Hepatocyte (in vitro differentiated cells): ENCODE data around the gene ITPRIPL2. TPM values are rescaled to one million over a fixed set of nuclear protein-coding genes. Genes with fewer than 3 reads are reported as not detected.

Experiments used
- DNase-seq: peaks from one replicate; pipeline ENCODE4 v3.0.0-alpha.2; 2016; ENCODE audit warnings: low spot score
- H2AFZ ChIP-seq: fragments of 200-600 bp; sonication (generic); 2 replicates; pipeline ENCODE4 v1.6.0; 2016; ENCODE audit warnings: antibody characterized with exemption, mild to moderate bottlenecking
- H3K27ac ChIP-seq: fragments of 200-600 bp; sonication (generic); 2 replicates; pipeline ENCODE4 v1.5.1; 2016; ENCODE audit warnings: mild to moderate bottlenecking
- H3K27me3 ChIP-seq: fragments of 200-600 bp; sonication (generic); 2 replicates; pipeline ENCODE4 v1.6.1; 2016
- H3K36me3 ChIP-seq: fragments of 200-600 bp; sonication (generic); replicated peaks from 2 replicates; pipeline ENCODE4 v1.5.1; 2016; ENCODE audit warnings: low read depth; ENCODE audit not compliant: insufficient read depth
- H3K4me1 ChIP-seq: fragments of 200-600 bp; sonication (generic); 2 replicates; pipeline ENCODE4 v1.5.1; 2016; ENCODE audit warnings: mild to moderate bottlenecking, moderate library complexity; ENCODE audit not compliant: insufficient read depth
- H3K4me2 ChIP-seq: fragments of 200-600 bp; sonication (generic); 2 replicates; pipeline ENCODE4 v1.6.0; 2016
- H3K4me3 ChIP-seq: fragments of 200-600 bp; sonication (generic); 2 replicates; pipeline ENCODE4 v1.5.1; 2016; ENCODE audit warnings: mild to moderate bottlenecking
- H3K79me2 ChIP-seq: fragments of 200-600 bp; sonication (generic); 2 replicates; pipeline ENCODE4 v1.6.0; 2017; ENCODE audit warnings: mild to moderate bottlenecking
- H3K9me2 ChIP-seq: fragments of 200-600 bp; sonication (generic); replicated peaks from 2 replicates; pipeline ENCODE4 v1.6.0; 2017; ENCODE audit warnings: mild to moderate bottlenecking; ENCODE audit not compliant: insufficient read depth
- H3K9me3 ChIP-seq: fragments of 200-600 bp; sonication (generic); 2 replicates; pipeline ENCODE4 v1.5.1; 2016; ENCODE audit warnings: low read depth, mild to moderate bottlenecking
- H4K20me1 ChIP-seq: fragments of 200-600 bp; sonication (generic); 2 replicates; pipeline ENCODE4 v1.6.0; 2016; ENCODE audit warnings: mild to moderate bottlenecking; ENCODE audit not compliant: insufficient read depth, poor library complexity, severe bottlenecking
- EZH2 ChIP-seq: fragments of 200-600 bp; sonication (generic); IDR thresholded peaks from 2 replicates; pipeline ENCODE4 v1.6.1; 2016; ENCODE audit warnings: antibody characterized with exemption, mild to moderate bottlenecking, borderline replicate concordance
- EZH2phosphoT487 ChIP-seq: fragments of 200-600 bp; sonication (generic); IDR thresholded peaks from one replicate; pipeline ENCODE4 v1.6.1; 2018; ENCODE audit warnings: antibody characterized with exemption, mild to moderate bottlenecking, low read depth, moderate library complexity; ENCODE audit not compliant: unreplicated experiment, severe bottlenecking
- WGBS: methylation state at CpG from one replicate; pipeline ENCODE4 v1.1.6; 2016; ENCODE audit warnings: low lambda C conversion rate; ENCODE audit errors: missing lambda C conversion rate; 5-methylcytosine and 5-hydroxymethylcytosine counted together
- polyA plus RNA-seq: library from polyadenylated mRNA; unstranded; fragments of >200 nt; fragmentation: Nextera tagmentation; extraction: Ambion mirVana; gene quantifications from 2 replicates; pipeline ENCODE4 v1.2.1, GENCODE V29; 2016
- total RNA-seq: library from RNA; depleted of rRNA; stranded (reverse); fragments of >200 nt; gene quantifications from 2 replicates; pipeline ENCODE4 v1.2.3, GENCODE V29; 2014
- TF ChIP-seq, protein P1 (sequence below): fragments of 200-600 bp; sonication (generic); IDR thresholded peaks from 2 replicates; pipeline ENCODE4 v1.5.1; 2016; ENCODE audit warnings: antibody characterized with exemption, mild to moderate bottlenecking; ENCODE audit not compliant: poor library complexity

ITPRIPL2 gene
- total and polyA plus RNA-seq, 2 experiments from 2014 or later = 10.3 to 20.1 TPM

DNA sequence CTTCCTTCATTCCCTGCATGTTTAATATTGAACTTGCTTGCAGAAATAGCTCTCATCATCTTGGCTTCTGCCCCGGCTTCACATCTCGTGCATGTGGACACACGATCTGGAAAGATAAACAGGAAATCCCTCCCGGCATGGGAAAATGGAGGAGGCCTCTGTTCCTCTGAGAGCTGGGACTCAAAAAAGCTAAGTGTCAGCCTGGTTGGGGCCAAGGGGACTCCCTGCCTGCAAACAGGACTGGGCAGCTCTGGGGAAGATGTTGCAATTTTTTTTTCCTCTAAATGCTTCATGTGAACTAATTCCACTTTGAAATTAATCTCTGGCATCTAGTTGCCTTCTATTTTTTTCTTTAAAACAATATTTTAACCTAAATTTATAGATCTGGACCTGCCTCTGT, 24.8 kb downstream of the ITPRIPL2 start:
- Histone ChIP-seq H3K9me3 (no peaks in the 10 kb centered on the region), H3K9me2 (no peaks in the 10 kb centered on the region), H3K4me2 (peak overlapping the region; percentile 14), H3K4me1 (peaks cover 38% of the 10 kb centered on the region), H3K4me3 (no peak overlapping the region), H3K79me2 (no peaks in the 10 kb centered on the region), H2AFZ (no peak overlapping the region), H3K27me3 (no peaks in the 10 kb centered on the region), H3K36me3 (no peaks in the 10 kb centered on the region), H4K20me1 (no peaks in the 10 kb centered on the region), H3K27ac (peak overlapping the region; percentile 87)
- DNase-seq = peak; percentile 73
- no peak for TF ChIP-seq EZH2
- TF ChIP-seq, protein P1, sequence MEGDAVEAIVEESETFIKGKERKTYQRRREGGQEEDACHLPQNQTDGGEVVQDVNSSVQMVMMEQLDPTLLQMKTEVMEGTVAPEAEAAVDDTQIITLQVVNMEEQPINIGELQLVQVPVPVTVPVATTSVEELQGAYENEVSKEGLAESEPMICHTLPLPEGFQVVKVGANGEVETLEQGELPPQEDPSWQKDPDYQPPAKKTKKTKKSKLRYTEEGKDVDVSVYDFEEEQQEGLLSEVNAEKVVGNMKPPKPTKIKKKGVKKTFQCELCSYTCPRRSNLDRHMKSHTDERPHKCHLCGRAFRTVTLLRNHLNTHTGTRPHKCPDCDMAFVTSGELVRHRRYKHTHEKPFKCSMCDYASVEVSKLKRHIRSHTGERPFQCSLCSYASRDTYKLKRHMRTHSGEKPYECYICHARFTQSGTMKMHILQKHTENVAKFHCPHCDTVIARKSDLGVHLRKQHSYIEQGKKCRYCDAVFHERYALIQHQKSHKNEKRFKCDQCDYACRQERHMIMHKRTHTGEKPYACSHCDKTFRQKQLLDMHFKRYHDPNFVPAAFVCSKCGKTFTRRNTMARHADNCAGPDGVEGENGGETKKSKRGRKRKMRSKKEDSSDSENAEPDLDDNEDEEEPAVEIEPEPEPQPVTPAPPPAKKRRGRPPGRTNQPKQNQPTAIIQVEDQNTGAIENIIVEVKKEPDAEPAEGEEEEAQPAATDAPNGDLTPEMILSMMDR = no peak
- TF ChIP-seq EZH2phosphoT487 = no peak
- WGBS = 11% methylated on average over 4 of the region's 4 CpGs

GRCh38 chr16:19139436-19140091, 25.8 kb downstream of the ITPRIPL2 start:
- no peak for TF ChIP-seq EZH2
- TF ChIP-seq EZH2phosphoT487 = no peak
- TF ChIP-seq, protein P1 = no peak
- H3K36me3 ChIP-seq = no peaks in the 10 kb centered on the region
- no peak overlapping the region for H2AFZ ChIP-seq
- peak overlapping the region; percentile 55 for H3K27ac ChIP-seq
- peaks cover 38% of the 10 kb centered on the region for H3K4me1 ChIP-seq
- no peaks in the 10 kb centered on the region for H3K79me2 ChIP-seq
- 74% methylated on average over 5 of the region's 5 CpGs for WGBS
- peak overlapping the region; percentile 14 for H3K4me2 ChIP-seq
- H3K4me3 ChIP-seq = no peak overlapping the region
- no peaks in the 10 kb centered on the region for H3K9me3 ChIP-seq
- H3K9me2 ChIP-seq = no peaks in the 10 kb centered on the region
- peaks cover 3% of the 10 kb centered on the region for H3K27me3 ChIP-seq
- H4K20me1 ChIP-seq = no peaks in the 10 kb centered on the region
- DNase-seq = no peak

DNA sequence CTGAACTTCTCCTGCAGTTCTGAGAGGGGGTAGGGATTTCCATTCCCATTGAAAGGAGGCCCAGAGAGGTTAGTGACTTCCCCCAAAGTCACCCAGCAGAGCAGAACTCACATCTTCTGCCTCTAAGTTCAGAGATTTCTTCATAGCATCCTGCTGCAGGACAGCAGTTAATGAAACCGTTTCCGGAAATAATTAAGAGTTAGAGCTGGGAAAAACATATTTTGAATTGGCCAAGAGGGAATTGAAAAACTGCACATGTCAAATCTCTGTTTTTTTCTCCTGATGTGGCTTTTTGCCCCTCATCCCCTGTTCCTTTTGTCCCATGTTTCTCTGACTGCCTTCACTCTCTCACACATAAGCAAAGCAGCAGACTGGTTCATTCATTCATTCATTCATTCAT, 26.6 kb downstream of the ITPRIPL2 start:
- Histone ChIP-seq H3K27me3 (peaks cover 5% of the 10 kb centered on the region), H3K4me3 (no peak overlapping the region), H3K4me1 (peaks cover 38% of the 10 kb centered on the region), H4K20me1 (no peaks in the 10 kb centered on the region), H3K36me3 (no peaks in the 10 kb centered on the region), H3K79me2 (no peaks in the 10 kb centered on the region), H3K27ac (no peak overlapping the region), H3K9me3 (no peaks in the 10 kb centered on the region), H3K9me2 (no peaks in the 10 kb centered on the region), H3K4me2 (no peak overlapping the region), H2AFZ (no peak overlapping the region)
- TF ChIP-seq, protein P1 = no peak
- TF ChIP-seq EZH2phosphoT487 = no peak
- TF ChIP-seq EZH2 = no peak
- no peak for DNase-seq
- WGBS = 77% methylated on average over 2 of the region's 2 CpGs
